ENCODE results near the gene SH3RF1. TPM values are rescaled to one million over a fixed set of nuclear protein-coding genes. Genes with fewer than 3 reads are reported as not detected.

Gene SH3RF1
- total RNA-seq, 2 donors from 2014 or later, result 17.1 to 17.4 TPM

DNA sequence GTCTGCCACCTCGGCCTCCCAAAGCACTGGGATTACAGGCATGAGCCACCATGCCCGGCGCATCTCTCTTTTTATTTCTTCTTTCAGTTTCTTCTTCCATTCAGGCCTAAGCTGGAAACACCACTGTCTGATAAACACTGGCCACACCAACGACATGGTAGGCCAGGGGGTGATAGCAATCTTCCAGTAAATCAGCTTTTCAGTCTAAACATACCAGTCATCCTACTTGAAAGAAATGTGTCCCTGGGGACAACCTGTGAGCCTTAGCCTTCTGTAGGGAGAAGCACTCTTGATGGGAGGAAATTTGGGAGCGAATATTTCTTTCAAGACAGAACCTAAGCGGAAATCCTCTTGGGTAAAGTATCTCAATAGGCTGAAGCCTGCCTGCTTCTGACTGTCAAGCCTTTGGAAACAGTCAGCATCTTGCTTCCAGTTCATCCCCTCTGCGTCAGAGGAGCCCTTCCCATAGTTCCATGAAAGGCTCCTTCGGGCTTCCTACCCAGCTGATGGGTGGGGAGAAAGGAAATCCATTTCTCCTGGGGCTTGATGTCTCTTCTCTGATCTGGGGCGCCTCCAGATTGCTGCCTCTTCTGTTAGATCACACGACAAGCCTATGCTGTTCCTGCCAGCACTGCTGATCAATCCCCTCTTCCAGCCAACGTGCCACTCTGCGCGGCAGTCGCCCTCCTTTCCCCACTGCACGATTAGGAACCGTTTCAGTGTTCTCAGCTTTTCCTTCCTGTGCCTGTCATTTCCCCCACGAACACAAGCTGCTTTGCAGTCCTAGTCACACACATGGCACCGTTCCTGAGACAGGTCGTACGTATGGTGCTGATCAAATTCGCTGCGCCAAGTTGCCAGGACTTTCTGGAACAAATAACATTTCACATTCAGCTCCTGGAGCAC lies 211.2 kb downstream of the SH3RF1 start:
- no peaks in the 10 kb centered on the region for H3K36me3 ChIP-seq (replicated peaks in 1 of 2; ENCODE audit: insufficient read depth in 1 of 2, low read depth in 2 of 2)
- intact Hi-C loops (cut with DNase I), result no loop called here
- no peaks in the 10 kb centered on the region for H3K9me3 ChIP-seq
- WGBS, 2 donors, result 71 to 84% methylated on average over 22 of the region's 22 CpGs
- H3K27me3 ChIP-seq, result no peaks in the 10 kb centered on the region
- DNase-seq (no peak), ATAC-seq (peak; percentile 57)
- H3K27ac ChIP-seq, result no peak overlapping the region
- H3K4me1 ChIP-seq, result peaks cover 13% of the 10 kb centered on the region
- TF ChIP-seq, protein P1, sequence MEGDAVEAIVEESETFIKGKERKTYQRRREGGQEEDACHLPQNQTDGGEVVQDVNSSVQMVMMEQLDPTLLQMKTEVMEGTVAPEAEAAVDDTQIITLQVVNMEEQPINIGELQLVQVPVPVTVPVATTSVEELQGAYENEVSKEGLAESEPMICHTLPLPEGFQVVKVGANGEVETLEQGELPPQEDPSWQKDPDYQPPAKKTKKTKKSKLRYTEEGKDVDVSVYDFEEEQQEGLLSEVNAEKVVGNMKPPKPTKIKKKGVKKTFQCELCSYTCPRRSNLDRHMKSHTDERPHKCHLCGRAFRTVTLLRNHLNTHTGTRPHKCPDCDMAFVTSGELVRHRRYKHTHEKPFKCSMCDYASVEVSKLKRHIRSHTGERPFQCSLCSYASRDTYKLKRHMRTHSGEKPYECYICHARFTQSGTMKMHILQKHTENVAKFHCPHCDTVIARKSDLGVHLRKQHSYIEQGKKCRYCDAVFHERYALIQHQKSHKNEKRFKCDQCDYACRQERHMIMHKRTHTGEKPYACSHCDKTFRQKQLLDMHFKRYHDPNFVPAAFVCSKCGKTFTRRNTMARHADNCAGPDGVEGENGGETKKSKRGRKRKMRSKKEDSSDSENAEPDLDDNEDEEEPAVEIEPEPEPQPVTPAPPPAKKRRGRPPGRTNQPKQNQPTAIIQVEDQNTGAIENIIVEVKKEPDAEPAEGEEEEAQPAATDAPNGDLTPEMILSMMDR (IDR thresholded peaks at IDR 0.05), result no peak
- no peak for TF ChIP-seq POLR2A (IDR thresholded peaks at IDR 0.05)
- no peak overlapping the region for H3K4me3 ChIP-seq

DNA sequence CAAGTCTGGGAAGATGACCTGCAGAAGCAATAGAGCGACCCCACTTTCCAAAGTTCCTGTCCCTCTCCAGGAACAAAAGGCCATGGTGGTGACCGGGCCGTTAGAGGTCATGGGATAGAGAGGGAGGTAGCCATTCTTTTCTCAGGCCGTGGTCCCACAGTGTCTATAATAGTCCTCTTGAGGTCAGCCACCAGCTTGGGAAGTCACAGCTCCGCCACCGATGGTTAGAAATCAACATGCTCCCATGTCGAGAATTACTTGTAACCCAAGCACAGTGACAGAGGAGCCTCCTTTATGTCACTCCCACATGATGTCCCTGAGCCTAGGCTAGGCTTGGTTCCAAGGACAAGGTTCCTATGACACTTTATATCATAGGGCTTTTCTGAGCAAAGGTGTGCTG lies 212.4 kb downstream of the SH3RF1 start:
- intact Hi-C loops (cut with DNase I), result no loop called here
- no peak overlapping the region for H3K4me3 ChIP-seq
- H3K27ac ChIP-seq, result no peak overlapping the region
- no peaks in the 10 kb centered on the region for H3K36me3 ChIP-seq (replicated peaks in 1 of 2; ENCODE audit: insufficient read depth in 1 of 2, low read depth in 2 of 2)
- ATAC-seq, result no peak
- H3K4me1 ChIP-seq, result peaks cover 13% of the 10 kb centered on the region
- no peaks in the 10 kb centered on the region for H3K9me3 ChIP-seq
- 95 to 100% methylated on average over 6 to 7 of the region's 7 CpGs for WGBS, 2 donors
- no peak for DNase-seq
- TF ChIP-seq, protein P1 (IDR thresholded peaks at IDR 0.05), result no peak
- no peak for TF ChIP-seq POLR2A (IDR thresholded peaks at IDR 0.05)
- H3K27me3 ChIP-seq, result no peaks in the 10 kb centered on the region

DNA sequence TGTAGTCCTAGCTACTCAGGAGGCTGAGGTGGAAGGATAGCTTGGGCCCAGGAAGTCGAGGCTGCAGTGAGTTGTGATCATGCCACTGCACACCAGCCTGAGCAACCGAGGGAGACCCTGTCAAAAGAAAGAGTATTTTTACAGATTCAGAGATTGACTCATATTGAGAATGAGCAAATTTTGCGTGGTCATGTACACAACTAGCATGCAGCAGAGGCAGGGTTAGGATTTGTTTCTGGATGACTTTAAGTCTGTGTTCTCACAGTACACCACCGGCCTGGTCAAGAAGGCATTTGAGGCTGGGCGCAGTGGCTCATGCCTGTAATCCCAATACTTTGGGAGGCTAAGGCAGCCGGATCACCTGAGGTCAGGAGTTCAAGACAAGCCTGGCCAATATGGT lies 215.9 kb downstream of the SH3RF1 start:
- H3K27me3 ChIP-seq, result no peaks in the 10 kb centered on the region
- WGBS, 2 donors, result 72 to 90% methylated on average over 6 of the region's 6 CpGs
- H3K4me1 ChIP-seq, result no peaks in the 10 kb centered on the region
- H3K36me3 ChIP-seq (replicated peaks in 1 of 2; ENCODE audit: insufficient read depth in 1 of 2, low read depth in 2 of 2), result no peaks in the 10 kb centered on the region
- intact Hi-C loops (cut with DNase I), result no loop called here
- no peak overlapping the region for H3K27ac ChIP-seq
- ATAC-seq, result no peak
- H3K9me3 ChIP-seq, result no peaks in the 10 kb centered on the region
- DNase-seq, result no peak
- H3K4me3 ChIP-seq, result no peak overlapping the region
- no peak for TF ChIP-seq POLR2A (IDR thresholded peaks at IDR 0.05)
- TF ChIP-seq, protein P1 (IDR thresholded peaks at IDR 0.05), result no peak

DNA sequence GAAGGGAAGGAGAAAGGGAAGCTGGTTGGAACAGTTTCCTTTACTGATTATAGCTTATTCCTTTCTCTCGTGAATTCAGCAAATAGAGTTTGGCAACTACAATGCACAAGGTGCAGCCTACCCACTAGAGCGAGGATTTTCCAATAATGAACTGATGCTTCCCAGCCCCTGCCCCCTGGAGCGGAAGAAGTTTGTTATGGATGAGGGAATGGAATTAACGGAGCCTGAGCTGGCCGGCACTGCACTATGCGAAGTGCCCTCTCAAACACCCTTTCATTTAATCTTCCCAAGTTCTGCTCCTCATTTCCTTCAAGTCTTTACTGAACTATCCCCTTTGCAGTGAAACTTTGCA lies 218.2 kb downstream of the SH3RF1 start:
- peak overlapping the region in 1 of 4 donors; percentile 7 for H3K27ac ChIP-seq
- intact Hi-C loops (cut with DNase I), result no loop called here

More for the DNA sequence above, 218.2 kb downstream of the SH3RF1 start:
- Histone ChIP-seq H3K4me1 (no peaks in the 10 kb centered on the region), H3K4me3 (no peak overlapping the region), H3K27me3 (no peaks in the 10 kb centered on the region), H3K9me3 (no peaks in the 10 kb centered on the region), H3K36me3 (replicated peaks in 1 of 2; ENCODE audit: insufficient read depth in 1 of 2, low read depth in 2 of 2) (no peaks in the 10 kb centered on the region)
- DNase-seq, result no peak
- WGBS, 2 donors, result 71 to 82% methylated on average over 6 of the region's 6 CpGs
- TF ChIP-seq POLR2A (IDR thresholded peaks at IDR 0.05), result no peak
- TF ChIP-seq, protein P1 (IDR thresholded peaks at IDR 0.05), result no peak
- ATAC-seq, result no peak

Data from body of pancreas (tissue), 4 donors.